GM23248 (cell line): ENCODE data around the gene GALNT7. TPM values are rescaled to one million over a fixed set of nuclear protein-coding genes. Genes with fewer than 3 reads are reported as not detected.

Source experiments
- DNase-seq: peaks from one replicate; pipeline ENCODE4 v3.0.0-alpha.2; 2015
- H2AFZ ChIP-seq: fragments of 200-600 bp; sonication (generic); 2 replicates; pipeline ENCODE4 v1.6.1; 2016; ENCODE audit warnings: antibody characterized with exemption
- H3F3A ChIP-seq: fragments of 200-600 bp; sonication (generic); 2 replicates; pipeline ENCODE4 v1.6.1; 2016; ENCODE audit warnings: mild to moderate bottlenecking, antibody characterized with exemption, mixed run types; ENCODE audit not compliant: insufficient read depth
- H3K27ac ChIP-seq: fragments of 200-600 bp; sonication (generic); 2 replicates; pipeline ENCODE4 v1.5.1; 2016; ENCODE audit warnings: mild to moderate bottlenecking
- H3K27me3 ChIP-seq: fragments of 200-600 bp; sonication (generic); replicated peaks from 2 replicates; pipeline ENCODE4 v1.6.1; 2016; ENCODE audit warnings: mild to moderate bottlenecking; ENCODE audit not compliant: insufficient read depth
- H3K36me3 ChIP-seq: fragments of 200-600 bp; sonication (generic); 2 replicates; pipeline ENCODE4 v1.6.1; 2016; ENCODE audit warnings: low read depth, mild to moderate bottlenecking
- H3K4me1 ChIP-seq: fragments of 200-600 bp; sonication (generic); 2 replicates; pipeline ENCODE4 v1.6.1; 2016; ENCODE audit warnings: mild to moderate bottlenecking; ENCODE audit not compliant: insufficient read depth
- H3K4me2 ChIP-seq: fragments of 200-600 bp; sonication (generic); one replicate; pipeline ENCODE4 v1.6.1; 2016; ENCODE audit warnings: mild to moderate bottlenecking; ENCODE audit not compliant: unreplicated experiment
- H3K4me3 ChIP-seq: fragments of 200-600 bp; sonication (generic); 2 replicates; pipeline ENCODE4 v1.5.1; 2016; ENCODE audit warnings: mild to moderate bottlenecking
- H3K79me2 ChIP-seq: fragments of 200-600 bp; sonication (generic); 2 replicates; pipeline ENCODE4 v1.6.1; 2016; ENCODE audit warnings: mild to moderate bottlenecking; ENCODE audit not compliant: insufficient read depth
- H3K9ac ChIP-seq: fragments of 200-600 bp; sonication (generic); 2 replicates; pipeline ENCODE4 v1.6.1; 2016; ENCODE audit warnings: mild to moderate bottlenecking
- H3K9me2 ChIP-seq: fragments of 200-600 bp; sonication (generic); 2 replicates; pipeline ENCODE4 v1.6.1; 2016; ENCODE audit warnings: mixed run types, mild to moderate bottlenecking, moderate library complexity; ENCODE audit not compliant: insufficient read depth
- H3K9me3 ChIP-seq: fragments of 200-600 bp; sonication (generic); one replicate; pipeline ENCODE4 v1.6.1; 2017; ENCODE audit warnings: low read depth
- H4K20me1 ChIP-seq: fragments of 200-600 bp; sonication (generic); 2 replicates; pipeline ENCODE4 v1.6.0; 2016; ENCODE audit not compliant: insufficient read depth
- EZH2 ChIP-seq: fragments of 200-600 bp; sonication (generic); IDR thresholded peaks from 2 replicates; pipeline ENCODE4 v1.6.1; 2018; ENCODE audit warnings: antibody characterized with exemption, mild to moderate bottlenecking; ENCODE audit not compliant: insufficient read depth, poor library complexity, severe bottlenecking
- EZH2phosphoT487 ChIP-seq: fragments of 200-600 bp; sonication (generic); IDR thresholded peaks from 2 replicates; pipeline ENCODE4 v1.6.1; 2018; ENCODE audit warnings: antibody characterized with exemption, moderate library complexity, mild to moderate bottlenecking, low read depth; ENCODE audit not compliant: insufficient read depth
- WGBS, 2 experiments: methylation state at CpG; one replicate each; pipeline ENCODE4 v1.1.6; 2015 to 2017; ENCODE audit warnings: low lambda C conversion rate in 2 of 2, low coverage in 1 of 2; ENCODE audit errors: missing lambda C conversion rate in 2 of 2; 5-methylcytosine and 5-hydroxymethylcytosine counted together
- in situ Hi-C: fragments of 300-500 bp; cut with MboI; formaldehyde crosslinking; loops from 2 replicates; pipeline ENCODE4 v1.15.0; 2020
- polyA plus RNA-seq: library from polyadenylated mRNA; unstranded; fragments of >200 nt; fragmentation: Nextera tagmentation; extraction: Ambion mirVana; gene quantifications from 2 replicates; pipeline ENCODE4 v1.2.1, GENCODE V29; 2016
- total RNA-seq: library from RNA; depleted of rRNA; stranded (reverse); fragments of >200 nt; shearing (Covaris generic); gene quantifications from 2 replicates; pipeline ENCODE4 v1.2.3, GENCODE V29; 2014

GALNT7 gene
- total and polyA plus RNA-seq, 2 experiments from 2014 or later: 5.8 to 13.1 TPM

DNA sequence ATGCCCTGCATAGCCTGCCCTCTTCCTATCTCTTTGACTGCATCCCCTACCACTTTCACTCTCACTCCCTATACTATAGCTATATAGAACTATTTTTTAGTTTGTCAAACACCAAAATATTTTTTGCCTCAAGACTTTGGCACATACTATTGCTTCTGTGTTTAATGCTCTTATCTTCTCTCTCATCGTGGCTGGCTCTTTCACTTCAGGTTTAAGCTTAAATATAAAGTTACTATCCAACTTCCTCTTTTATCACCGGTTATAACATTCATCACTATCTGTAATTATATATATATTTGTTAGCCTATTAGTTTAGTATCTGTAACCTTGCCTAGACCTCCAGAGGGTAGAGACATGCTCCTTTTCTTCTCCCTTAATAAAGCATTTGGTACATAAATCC is 177.0 kb downstream of the GALNT7 start:
- peak overlapping the region; percentile 30; the same call in 1 of the 2 replicates for H3K4me3 ChIP-seq
- H3K9me2 ChIP-seq: no peaks in the 10 kb centered on the region
- H3K79me2 ChIP-seq: no peaks in the 10 kb centered on the region
- TF ChIP-seq EZH2: no peak
- no peak for TF ChIP-seq EZH2phosphoT487
- H2AFZ ChIP-seq: no peak overlapping the region
- H4K20me1 ChIP-seq: no peaks in the 10 kb centered on the region
- H3K9me3 ChIP-seq: no peaks in the 10 kb centered on the region
- no peak overlapping the region for H3K27ac ChIP-seq
- 64 to 65% methylated on average over 2 of the region's 2 CpGs for WGBS, 2 experiments
- no peak for DNase-seq
- no peak overlapping the region for H3K9ac ChIP-seq
- in situ Hi-C loops: no loop called here
- peaks cover 17% of the 10 kb centered on the region for H3F3A ChIP-seq
- peak overlapping the region; percentile 58 for H3K4me2 ChIP-seq
- H3K36me3 ChIP-seq: no peaks in the 10 kb centered on the region
- peaks cover 20% of the 10 kb centered on the region for H3K4me1 ChIP-seq
- H3K27me3 ChIP-seq: peaks cover 10% of the 10 kb centered on the region; the same call in 1 of the 2 replicates

DNA sequence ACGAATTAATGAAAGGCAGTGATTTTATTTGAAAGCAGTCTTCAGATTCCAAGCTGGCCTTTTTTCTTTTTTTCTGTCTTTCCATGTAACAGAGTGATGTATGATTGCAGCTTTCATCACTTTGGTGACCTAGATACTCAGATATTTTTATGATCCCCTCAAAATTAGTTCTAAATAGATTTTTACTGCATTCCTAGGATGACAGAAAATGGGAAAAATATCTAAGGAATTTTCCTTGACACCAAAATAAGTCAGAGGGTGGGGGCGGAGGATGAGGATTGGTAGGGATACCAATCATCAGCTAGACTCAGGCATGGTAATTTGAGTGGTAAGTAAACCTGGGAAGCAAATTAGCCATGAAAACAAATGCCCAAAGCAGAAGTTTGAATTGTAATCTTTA is 177.5 kb downstream of the GALNT7 start:
- no peaks in the 10 kb centered on the region for H4K20me1 ChIP-seq
- peak overlapping the region; percentile 58 for H3K4me2 ChIP-seq
- peaks cover 10% of the 10 kb centered on the region; the same call in 1 of the 2 replicates for H3K27me3 ChIP-seq
- no peak overlapping the region for H3K27ac ChIP-seq
- no peaks in the 10 kb centered on the region for H3K79me2 ChIP-seq
- in situ Hi-C loops: no loop called here
- WGBS, 2 experiments: 10 to 19% methylated on average over 2 of the region's 2 CpGs
- peak overlapping the region; percentile 30; the same call in 1 of the 2 replicates for H3K4me3 ChIP-seq
- H3K4me1 ChIP-seq: peaks cover 20% of the 10 kb centered on the region
- DNase-seq: peak; percentile 48
- no peaks in the 10 kb centered on the region for H3K9me3 ChIP-seq
- H3K36me3 ChIP-seq: no peaks in the 10 kb centered on the region
- peaks cover 17% of the 10 kb centered on the region for H3F3A ChIP-seq
- no peak overlapping the region for H3K9ac ChIP-seq
- no peak overlapping the region for H2AFZ ChIP-seq
- H3K9me2 ChIP-seq: no peaks in the 10 kb centered on the region
- TF ChIP-seq EZH2 (no peak), EZH2phosphoT487 (peak; percentile 79; the same call in 1 of the 2 replicates)

DNA sequence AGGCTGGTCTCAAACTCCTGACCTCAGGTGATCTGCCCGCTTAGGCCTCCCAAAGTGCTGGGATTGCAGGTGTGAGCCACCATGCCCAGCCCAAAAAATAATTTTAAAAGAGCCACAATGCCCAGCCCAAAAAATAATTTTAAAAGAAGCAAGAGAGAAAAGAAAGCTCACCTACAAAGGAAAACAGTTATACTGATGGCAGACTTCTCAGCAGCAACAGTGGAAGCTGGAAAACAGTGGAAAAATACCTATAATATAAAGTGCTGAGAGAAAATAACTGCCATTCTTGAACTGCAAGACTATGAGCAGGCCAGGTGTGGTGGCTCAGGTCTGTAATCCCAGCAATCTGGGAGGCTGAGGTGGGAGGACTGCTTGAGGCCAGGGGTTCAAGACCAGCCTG is 178.9 kb downstream of the GALNT7 start:
- in situ Hi-C loops: no loop called here
- H3K27ac ChIP-seq: no peak overlapping the region
- WGBS, 2 experiments: 85 to 97% methylated on average over 1 of the region's 1 CpG

DNA sequence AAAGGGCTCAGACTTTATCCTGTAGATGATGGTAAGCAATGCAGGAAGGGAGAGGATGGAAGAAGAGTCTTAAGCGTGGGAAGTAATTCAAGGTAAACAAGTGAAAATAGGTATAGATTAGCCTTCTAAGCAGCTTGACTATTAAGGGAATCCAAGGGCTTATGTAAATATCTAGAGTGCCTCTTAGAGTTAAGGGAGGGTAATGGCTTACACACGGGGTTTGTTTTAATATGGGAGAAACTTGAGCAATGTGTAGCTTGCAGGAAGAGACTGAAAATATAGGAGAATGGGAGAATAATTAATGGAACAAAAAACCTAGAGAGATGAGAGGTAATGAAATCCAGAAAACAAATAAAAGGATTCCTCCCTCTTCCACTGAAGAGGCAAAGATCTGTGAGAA is 189.3 kb downstream of the GALNT7 start:
- TF ChIP-seq EZH2phosphoT487 (no peak), EZH2 (no peak)
- no peaks in the 10 kb centered on the region for H4K20me1 ChIP-seq
- H3K79me2 ChIP-seq: no peaks in the 10 kb centered on the region
- no peaks in the 10 kb centered on the region for H3F3A ChIP-seq
- H3K9me3 ChIP-seq: no peaks in the 10 kb centered on the region
- no peaks in the 10 kb centered on the region for H3K27me3 ChIP-seq
- no peak for DNase-seq
- H3K4me1 ChIP-seq: no peaks in the 10 kb centered on the region
- H3K4me2 ChIP-seq: no peak overlapping the region
- in situ Hi-C loops: no loop called here
- no peaks in the 10 kb centered on the region for H3K9me2 ChIP-seq
- no peak overlapping the region for H2AFZ ChIP-seq
- H3K36me3 ChIP-seq: no peaks in the 10 kb centered on the region
- H3K4me3 ChIP-seq: no peak overlapping the region
- H3K27ac ChIP-seq: no peak overlapping the region
- H3K9ac ChIP-seq: no peak overlapping the region
- WGBS, 2 experiments: 69 to 72% methylated on average over 2 of the region's 2 CpGs

More for the DNA sequence above, 178.9 kb downstream of the GALNT7 start:
- Histone ChIP-seq H3K4me2 (no peak overlapping the region), H3K36me3 (no peaks in the 10 kb centered on the region), H3K9me3 (no peaks in the 10 kb centered on the region), H2AFZ (no peak overlapping the region), H3K4me3 (no peak overlapping the region), H3F3A (peaks cover 17% of the 10 kb centered on the region), H3K4me1 (peaks cover 20% of the 10 kb centered on the region), H4K20me1 (no peaks in the 10 kb centered on the region), H3K79me2 (no peaks in the 10 kb centered on the region), H3K9ac (no peak overlapping the region), H3K9me2 (no peaks in the 10 kb centered on the region), H3K27me3 (peaks cover 10% of the 10 kb centered on the region; the same call in 1 of the 2 replicates)
- no peak for DNase-seq
- TF ChIP-seq EZH2phosphoT487: no peak
- no peak for TF ChIP-seq EZH2
